ENCODE measurements around the gene ARHGEF38. TPM values are rescaled to one million over a fixed set of nuclear protein-coding genes. Genes with fewer than 3 reads are reported as not detected.

Gene ARHGEF38
- total and polyA plus RNA-seq, 9 donors, result 0.12 to 1.3 (median 0.24) TPM; not detected in 5

DNA sequence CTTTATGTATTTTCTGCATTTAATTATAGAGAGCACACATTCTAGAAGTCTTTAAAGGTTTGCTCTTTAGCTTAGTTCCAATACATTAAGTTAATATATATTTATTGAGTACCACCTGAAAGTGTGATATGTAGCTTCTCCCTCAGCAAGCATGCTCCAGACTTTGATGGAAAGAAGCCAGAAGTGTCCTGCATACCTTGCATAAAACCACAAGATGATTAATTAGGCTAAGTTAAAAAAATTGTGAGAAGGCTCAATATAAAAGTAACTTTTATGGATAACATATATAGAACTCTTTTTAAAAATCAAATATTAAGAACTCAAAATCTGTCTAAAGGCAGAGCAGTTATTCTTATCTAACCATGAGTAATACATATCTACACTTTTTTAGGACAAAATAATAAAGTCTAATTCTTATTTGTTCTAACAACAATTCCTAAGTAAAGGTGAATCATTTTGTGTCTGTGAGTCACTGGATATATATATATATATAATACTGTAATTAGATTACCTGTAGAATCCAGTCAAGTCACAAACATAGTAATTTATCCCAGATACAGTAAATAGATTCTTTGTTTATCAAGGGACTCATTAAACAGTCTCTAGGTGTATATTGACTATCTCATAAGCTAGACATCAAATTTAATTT lies 104.8 kb downstream of the ARHGEF38 start:
- Histone ChIP-seq H3K27ac (no peak overlapping the region), H3K4me3 (no peak overlapping the region), H3K36me3 (no peaks in the 10 kb centered on the region), H3K9me3 (no peaks in the 10 kb centered on the region), H3K4me1 (ENCODE audit: insufficient read depth) (no peaks in the 10 kb centered on the region), H3K27me3 (no peaks in the 10 kb centered on the region)
- TF ChIP-seq, protein P1, sequence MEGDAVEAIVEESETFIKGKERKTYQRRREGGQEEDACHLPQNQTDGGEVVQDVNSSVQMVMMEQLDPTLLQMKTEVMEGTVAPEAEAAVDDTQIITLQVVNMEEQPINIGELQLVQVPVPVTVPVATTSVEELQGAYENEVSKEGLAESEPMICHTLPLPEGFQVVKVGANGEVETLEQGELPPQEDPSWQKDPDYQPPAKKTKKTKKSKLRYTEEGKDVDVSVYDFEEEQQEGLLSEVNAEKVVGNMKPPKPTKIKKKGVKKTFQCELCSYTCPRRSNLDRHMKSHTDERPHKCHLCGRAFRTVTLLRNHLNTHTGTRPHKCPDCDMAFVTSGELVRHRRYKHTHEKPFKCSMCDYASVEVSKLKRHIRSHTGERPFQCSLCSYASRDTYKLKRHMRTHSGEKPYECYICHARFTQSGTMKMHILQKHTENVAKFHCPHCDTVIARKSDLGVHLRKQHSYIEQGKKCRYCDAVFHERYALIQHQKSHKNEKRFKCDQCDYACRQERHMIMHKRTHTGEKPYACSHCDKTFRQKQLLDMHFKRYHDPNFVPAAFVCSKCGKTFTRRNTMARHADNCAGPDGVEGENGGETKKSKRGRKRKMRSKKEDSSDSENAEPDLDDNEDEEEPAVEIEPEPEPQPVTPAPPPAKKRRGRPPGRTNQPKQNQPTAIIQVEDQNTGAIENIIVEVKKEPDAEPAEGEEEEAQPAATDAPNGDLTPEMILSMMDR (IDR thresholded peaks at IDR 0.05), result no peak
- TF ChIP-seq POLR2A (IDR thresholded peaks at IDR 0.05) (no peak), EP300 (IDR thresholded peaks at IDR 0.05) (no peak)
- DNase-seq, result no peak
- intact Hi-C loops (cut with DNase I), result no loop called here

DNA sequence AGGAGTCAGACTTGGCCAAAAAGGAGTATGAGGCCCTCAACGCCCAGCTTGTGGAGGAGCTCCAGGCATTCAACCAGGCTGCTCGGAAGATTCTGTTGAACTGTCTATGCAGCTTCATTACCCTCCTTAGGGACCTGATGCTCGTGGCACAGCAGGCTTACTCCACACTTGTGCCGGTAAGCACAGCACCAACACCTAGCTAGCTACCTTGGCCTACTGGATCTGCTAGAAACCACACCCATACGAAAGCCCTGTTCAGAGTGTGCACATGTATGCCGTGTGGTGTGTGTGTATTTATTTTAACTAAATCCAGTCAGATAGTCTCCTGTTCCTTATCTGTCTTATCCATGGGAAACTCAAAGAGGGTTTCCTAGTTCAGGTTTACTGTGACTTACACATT lies 106.8 kb downstream of the ARHGEF38 start:
- intact Hi-C loops (cut with DNase I), result no loop called here
- Histone ChIP-seq H3K36me3 (no peaks in the 10 kb centered on the region), H3K9me3 (no peaks in the 10 kb centered on the region), H3K27ac (no peak overlapping the region), H3K4me3 (no peak overlapping the region), H3K4me1 (ENCODE audit: insufficient read depth) (no peaks in the 10 kb centered on the region), H3K27me3 (no peaks in the 10 kb centered on the region)
- no peak for TF ChIP-seq POLR2A (IDR thresholded peaks at IDR 0.05)
- TF ChIP-seq EP300 (IDR thresholded peaks at IDR 0.05), result no peak
- TF ChIP-seq, protein P1 (IDR thresholded peaks at IDR 0.05), result no peak
- DNase-seq, result no peak
- 81 to 85% (median 83%) methylated on average over 6 of the region's 6 CpGs for WGBS, 3 donors

DNA sequence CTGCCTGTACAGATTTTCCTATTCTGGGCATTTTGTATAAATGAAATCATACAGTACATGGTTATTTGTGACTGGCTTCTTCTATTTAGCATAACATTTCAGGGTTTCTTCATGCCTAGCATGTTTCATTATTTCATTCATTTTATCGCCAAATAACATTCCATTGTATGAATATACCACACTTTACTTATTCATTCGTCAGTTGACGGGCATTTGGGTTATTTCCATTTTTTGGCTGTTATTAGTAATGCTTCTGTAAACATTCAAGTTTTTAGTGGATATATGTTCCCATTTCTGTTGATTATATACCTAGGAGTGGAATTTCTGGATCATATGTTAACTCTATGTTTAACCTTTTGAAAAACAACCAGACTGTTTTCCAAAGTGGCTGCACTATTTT lies 108.6 kb downstream of the ARHGEF38 start:
- no peak overlapping the region for H3K4me3 ChIP-seq
- intact Hi-C loops (cut with DNase I), result loop anchor here in 1 of 4 donors (10.0 kb wide), 1 partner anchor 136 kb away; no protein-coding TSS in a partner anchor
- no peak overlapping the region for H3K27ac ChIP-seq
- TF ChIP-seq EP300 (IDR thresholded peaks at IDR 0.05) (no peak), POLR2A (IDR thresholded peaks at IDR 0.05) (no peak)
- TF ChIP-seq, protein P1 (IDR thresholded peaks at IDR 0.05), result no peak
- DNase-seq, result no peak
- 91 to 96% (median 92%) methylated on average over 3 of the region's 3 CpGs for WGBS, 3 donors
- no peaks in the 10 kb centered on the region for H3K4me1 ChIP-seq (ENCODE audit: insufficient read depth)
- H3K36me3 ChIP-seq, result no peaks in the 10 kb centered on the region
- H3K27me3 ChIP-seq, result no peaks in the 10 kb centered on the region
- no peaks in the 10 kb centered on the region for H3K9me3 ChIP-seq

DNA sequence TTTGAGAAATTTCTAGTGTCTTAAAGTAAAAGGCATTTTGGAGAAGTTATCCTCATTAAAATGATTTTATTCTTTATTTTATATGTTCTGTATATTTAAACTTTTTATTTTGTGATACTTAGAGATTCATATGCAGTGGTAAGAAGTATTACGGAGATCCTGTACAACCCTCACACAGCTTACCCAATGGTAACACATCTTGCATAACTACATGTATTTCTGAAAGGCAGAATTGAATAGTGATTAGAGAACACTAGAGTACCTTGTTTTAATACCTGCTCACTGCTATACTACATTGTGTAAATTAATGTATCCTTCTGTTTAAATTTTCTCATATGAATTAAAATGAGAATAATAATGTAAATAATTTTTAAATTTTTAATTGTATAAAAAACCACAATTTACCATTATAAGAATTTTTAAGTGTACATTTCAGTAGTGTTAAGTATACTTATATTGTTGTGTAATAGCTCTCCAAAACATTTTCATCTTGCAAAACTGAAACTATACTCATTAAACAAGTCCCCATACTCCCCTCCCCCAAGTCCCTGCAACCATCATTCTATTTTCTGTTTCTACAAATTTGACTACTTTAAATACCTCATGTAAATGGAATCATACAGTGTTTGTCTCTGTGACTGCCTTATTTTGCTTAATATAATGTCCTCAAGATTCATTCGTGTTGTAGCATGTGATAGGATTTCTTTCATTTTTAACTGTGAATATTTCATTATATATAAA lies 110.7 kb downstream of the ARHGEF38 start:
- H3K9me3 ChIP-seq, result no peaks in the 10 kb centered on the region
- no peaks in the 10 kb centered on the region for H3K27me3 ChIP-seq
- 84 to 94% (median 87%) methylated on average over 2 of the region's 2 CpGs for WGBS, 3 donors
- no peaks in the 10 kb centered on the region for H3K4me1 ChIP-seq (ENCODE audit: insufficient read depth)
- H3K4me3 ChIP-seq, result no peak overlapping the region
- no peak for TF ChIP-seq EP300 (IDR thresholded peaks at IDR 0.05)
- TF ChIP-seq, protein P1 (IDR thresholded peaks at IDR 0.05), result no peak
- TF ChIP-seq POLR2A (IDR thresholded peaks at IDR 0.05), result no peak
- intact Hi-C loops (cut with DNase I), result loop anchor here in 1 of 4 donors (10.0 kb wide), 1 partner anchor 138 kb away; no protein-coding TSS in a partner anchor
- no peaks in the 10 kb centered on the region for H3K36me3 ChIP-seq
- H3K27ac ChIP-seq, result no peak overlapping the region
- DNase-seq, result no peak

Measured in ovary (tissue), 9 donors.